Medulla oblongata (tissue), 1 donor: Measurements from ENCODE around the gene SEC22C.
"Not testable (repeated sequence)": the region's sequence is repeated elsewhere in the genome, so short reads cannot be mapped to it uniquely, and the experiment has no call there.

Source experiments
- DNase-seq: peaks from one replicate; pipeline ENCODE4 v3.0.0-alpha.2; 2015; ENCODE audit errors: extremely low spot score

Gene SEC22C, protein sequence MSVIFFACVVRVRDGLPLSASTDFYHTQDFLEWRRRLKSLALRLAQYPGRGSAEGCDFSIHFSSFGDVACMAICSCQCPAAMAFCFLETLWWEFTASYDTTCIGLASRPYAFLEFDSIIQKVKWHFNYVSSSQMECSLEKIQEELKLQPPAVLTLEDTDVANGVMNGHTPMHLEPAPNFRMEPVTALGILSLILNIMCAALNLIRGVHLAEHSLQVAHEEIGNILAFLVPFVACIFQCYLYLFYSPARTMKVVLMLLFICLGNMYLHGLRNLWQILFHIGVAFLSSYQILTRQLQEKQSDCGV

DNA sequence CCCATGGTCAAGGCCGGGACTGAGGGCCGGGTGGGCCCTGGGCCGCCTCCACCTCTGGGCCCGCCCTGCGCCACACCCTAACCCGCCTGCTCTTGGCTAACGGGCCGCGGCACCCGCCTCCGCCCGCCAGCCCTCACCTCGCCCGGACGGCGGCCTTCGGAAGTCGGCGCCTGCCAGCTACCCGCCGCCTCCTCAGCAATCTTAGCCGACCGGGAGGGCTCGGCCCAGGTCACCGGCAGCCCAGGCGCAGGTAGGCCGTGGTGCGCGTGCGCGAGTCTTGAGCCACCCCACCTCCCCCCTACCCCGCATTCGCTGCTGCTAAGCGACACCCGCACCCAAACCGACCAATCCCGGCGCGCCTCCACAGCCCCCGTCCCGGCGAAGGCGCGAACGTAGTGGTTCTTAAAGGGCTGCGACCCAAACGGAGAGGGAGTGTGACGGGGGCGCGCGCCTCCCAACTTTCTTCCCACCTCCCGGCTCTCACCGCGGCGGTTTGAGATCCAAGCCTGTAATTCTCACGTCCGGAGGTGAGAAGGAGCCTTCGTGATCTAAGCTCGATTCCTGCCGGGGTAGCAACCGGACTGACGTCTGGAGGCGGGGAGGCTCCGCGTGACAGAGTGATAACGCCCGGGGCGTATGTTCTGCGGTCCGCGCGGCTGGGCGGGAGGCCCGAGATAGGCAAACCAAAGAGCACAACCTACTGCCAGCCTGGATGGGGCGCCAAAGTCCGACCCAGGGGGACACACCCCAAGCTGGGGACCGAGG, at the start of gene SEC22C:
TSS of gene SEC22C (minus strand) at position 259 of the 765 bp plus-strand sequence. CDS start 12,921 bp downstream, outside the sequence.
- DNase-seq = peak; percentile 96

DNA sequence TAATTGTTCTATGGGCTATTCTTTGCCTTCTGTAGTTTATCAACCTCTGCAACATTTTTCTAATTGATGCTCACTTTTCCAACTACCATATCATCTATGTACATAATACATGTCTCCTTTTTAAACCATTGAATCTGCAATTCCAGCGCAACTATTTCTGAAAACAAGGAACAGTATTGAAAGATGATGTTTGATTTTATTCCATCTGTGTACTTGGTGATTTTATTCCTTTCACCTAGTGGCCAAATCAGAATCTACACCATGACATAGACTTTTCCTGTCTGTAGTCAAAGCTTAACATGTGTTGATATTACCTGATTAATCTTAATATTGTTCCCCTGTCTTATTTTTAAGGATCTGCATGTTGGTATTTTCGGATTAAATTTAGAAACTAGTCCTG, 31.7 kb upstream of the SEC22C start:
- no peak for DNase-seq

DNA sequence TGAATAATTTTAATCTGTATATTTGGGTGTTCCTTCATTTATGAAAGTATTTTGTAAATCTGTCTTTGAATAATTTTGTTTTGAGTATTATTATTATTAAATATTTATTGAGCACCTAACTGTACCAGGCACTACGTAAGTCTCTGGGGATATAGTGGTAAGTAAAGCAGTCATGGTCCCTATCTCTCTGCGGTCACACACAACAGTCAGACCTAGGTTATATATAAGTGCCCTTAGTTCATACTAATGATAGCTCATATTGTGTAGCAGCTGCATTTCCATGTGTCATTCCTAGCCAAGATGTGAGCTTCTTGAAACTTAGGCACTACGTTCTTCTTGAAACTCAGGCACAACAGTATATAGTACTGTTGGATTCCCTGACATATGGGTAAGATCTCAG, 31.2 kb upstream of the SEC22C start:
- no peak for DNase-seq

DNA sequence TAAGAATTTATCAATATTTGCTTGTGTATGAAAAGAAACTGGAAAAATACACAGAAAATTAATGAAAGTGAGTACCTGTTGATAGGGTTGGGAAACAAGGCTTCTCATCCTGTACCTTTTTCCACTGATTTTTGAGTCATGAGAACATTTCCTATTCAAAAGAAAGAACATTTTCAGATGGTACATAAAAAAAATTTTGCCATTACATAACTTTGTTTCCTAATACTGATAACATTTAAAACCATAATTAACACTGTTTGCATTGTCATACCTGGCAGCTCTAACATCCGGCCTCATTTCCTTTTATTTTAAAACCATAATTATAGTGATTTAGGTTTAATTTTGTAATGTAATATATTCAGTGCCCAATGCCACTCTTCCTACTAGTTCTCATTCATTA, 30.4 kb upstream of the SEC22C start:
- DNase-seq = no peak

DNA sequence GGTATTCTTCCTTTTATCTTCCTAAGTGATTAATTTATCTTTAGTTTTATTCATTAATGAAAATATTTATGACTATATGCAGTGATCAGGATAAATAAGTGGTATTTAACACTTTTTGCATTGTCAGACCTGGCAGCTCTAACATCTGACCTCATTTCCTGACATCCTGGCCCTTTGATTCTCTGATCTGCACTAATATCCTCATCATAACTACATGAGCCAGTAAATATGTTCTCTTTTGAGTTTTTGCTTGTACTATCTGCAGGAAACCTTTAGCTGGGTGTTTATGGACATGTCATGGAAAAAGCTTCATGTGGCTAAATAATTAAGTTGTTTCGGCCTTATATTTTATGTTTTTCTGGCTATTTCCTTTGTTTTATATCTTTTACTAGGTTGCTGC, 29.2 kb upstream of the SEC22C start:
- no peak for DNase-seq

DNA sequence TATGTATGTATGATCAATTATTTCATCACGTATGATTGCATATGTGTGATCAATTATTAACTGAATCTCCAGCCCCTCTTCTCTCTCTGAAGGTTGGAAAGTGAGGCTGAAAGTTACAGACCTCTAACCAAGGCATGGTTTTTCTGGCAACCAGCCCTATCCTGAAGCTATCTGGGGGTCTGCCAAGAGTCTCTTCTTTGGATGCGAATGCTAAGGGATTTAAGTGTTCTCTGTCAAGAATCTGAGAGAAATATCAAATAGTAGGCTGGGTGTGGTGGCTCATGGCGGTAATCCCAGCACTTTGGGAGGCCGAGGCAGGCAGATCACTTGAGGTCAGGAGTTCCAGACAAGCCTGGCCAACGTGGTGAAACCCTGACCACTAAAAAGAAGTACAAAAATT, 26.8 kb upstream of the SEC22C start:
- DNase-seq = peak; percentile 63

DNA sequence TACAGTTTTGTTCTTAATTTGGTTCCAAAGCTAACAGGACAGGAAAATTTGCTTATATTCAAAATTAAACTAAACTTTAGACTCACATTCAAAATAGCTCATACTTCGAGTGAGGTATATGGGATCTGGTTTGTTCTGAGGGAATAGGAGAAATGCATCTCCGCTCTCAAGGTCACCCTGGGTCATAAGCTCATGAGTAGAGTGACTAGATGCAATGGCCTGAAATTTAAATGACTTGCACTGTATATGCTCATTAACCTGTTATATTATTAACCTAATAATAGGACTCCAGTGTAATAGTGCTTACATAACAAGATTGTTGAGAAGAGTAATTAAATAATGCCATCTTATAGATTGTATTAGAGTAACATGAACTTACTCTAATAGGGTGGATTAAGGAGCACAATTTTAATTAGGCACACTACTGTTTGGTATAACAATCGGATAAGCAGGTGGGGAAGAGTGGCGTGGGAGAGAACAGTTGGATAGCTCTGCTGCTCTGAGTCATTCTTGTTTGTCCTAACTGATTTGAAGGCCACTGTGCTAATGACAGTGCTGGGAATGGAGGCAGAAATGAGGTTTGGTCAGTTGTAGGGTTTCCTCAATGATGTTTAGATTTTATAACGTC, 23.9 kb upstream of the SEC22C start:
- peak; percentile 37 for DNase-seq

DNA sequence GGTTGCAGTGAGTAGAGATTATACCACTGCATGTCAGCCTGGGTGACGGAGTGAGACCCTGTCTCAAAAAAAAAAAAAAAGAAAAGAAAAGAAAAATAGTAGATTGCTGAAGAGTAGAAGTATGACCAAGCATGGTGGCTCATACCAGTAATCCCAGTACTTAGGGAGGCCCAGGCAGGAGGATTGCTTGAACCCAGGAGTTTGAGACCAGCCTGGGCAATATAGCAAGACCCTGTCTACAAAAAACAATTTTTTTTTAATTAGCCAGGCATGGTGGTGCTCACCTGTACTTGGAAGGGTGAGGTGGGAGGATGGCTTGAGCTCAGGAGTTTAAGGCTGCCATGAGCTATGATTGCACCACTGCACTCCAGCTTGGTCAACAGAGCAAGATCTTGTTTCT, 21.2 kb upstream of the SEC22C start:
- no peak for DNase-seq

DNA sequence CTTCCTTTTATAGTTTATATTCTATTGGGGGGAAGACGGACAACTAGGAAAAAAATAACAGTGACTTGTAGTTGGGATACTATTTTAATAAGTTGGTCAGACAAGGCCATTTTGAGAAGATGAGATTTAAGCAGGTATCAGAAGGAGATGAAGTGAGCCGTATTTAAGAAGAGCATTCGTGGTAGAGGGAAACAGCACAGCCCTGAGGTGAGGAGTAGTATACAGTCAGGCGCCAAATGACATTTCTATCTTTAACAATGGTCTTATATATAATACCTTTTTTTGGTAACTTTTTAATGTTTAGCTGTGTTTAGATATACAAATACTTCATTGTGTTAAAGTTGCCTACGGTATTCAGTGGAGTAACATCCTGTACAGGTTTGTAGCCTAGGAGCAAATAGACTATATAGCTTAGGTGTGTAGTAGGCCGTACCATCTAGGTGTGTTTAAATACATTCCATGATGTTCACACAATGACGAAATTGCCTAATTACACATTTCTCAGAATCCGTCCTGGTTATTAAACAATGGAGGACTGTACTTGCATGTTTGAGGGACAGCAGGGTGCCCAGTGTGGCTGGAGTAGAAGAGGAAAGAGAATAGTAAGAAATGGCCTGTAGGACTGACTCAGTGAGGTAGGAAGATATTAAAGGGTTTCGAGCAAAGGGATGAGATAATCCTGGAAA, 20.3 kb upstream of the SEC22C start:
- DNase-seq = no peak

DNA sequence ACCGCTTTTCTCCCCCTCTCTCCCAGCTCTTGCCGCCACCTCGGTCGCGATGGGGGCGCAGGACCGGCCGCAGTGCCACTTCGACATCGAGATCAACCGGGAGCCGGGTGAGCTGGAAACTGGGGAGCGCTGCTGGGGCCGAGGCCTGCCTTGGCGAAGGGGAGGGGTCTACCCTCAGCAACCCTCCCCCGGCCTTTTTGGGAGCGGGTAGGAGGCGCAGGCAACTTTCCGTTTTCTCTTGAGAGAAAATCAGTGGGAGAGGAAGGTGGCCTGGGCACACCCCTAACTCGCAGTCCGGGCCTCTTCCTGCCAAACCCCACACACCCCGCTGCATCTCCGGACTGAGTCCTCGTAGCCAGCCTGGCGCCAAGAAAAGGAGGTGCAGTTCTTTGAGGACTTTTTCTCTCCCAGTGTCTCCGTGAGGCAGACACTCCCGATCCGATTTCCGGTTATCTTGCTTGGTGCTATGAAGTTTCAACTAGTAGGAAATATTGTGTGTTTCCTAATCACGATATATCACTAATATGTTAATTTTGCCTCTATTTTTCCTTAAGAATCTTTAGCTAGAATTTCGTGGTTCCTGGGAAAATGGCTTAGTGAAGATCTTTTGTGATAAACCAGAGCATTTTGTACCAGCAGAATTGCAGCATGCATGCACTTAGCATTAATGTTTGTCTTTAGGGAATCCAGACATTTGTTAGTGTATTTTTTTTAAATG, 19.4 kb upstream of the SEC22C start:
- DNase-seq = peak; percentile 59

DNA sequence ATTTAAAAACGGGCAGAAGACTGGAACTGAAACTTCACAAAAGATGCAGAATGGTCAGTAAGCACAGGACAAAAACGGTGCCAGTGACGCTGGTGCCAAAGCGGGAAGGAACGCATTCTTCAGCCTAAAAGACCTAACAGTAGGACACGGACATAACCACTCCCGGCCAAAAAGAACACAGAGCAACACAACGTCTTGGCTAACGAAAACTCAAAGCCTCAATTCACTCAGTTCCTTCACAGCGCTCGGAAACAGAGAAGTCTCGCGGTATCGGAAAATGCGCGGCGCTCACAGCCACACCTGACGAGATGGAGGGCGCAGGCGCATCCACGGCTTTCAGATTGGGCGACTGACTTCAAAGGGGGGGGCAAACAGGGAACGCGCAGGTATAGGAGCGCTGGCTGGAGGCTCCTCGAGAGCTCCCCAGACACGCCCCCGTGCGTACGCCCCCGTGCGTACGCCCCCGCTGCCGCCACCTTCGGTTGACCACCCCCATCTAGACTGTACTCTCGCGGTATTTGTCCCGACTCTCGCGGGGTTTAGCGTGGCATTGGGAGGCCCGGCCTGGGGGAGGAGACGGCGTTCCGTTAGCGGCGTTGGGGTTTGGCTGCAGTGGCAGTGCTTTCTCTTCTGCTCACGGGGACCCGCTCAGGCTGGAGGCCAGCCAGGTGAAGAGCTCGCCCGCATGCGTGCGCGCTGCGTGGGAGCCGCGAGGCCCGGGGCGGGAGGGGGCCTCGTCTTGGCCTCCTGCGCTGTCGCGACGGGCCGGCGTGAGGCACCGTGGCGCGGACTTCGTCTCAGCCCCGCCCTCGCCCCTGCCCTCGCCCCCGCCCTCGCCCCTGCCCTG, 18.6 kb upstream of the SEC22C start, which contains the start of gene NKTR:
TSS of gene NKTR (plus strand) at position 576 of the 847 bp plus-strand sequence. CDS start 321 bp downstream, outside the sequence.
- peak; percentile 98 for DNase-seq

DNA sequence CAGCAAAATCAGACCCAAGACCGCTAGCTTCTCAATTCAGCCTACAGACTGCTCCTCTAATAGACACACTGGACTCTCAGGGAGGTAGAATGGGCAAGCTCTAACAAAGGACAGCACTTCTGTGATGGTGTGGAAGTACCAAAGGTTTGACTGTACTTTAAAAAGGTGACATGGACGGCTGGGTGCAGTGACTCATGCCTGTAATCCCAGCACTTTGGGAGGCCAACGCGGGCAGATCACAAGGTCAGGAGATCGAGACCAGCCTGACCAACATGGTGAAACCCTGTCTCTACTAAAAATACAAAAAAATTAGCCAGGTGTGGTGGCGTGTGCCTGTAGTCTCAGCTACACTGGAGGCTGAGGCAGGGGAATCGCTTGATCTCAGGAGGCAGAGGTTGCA, 15.3 kb upstream of the SEC22C start:
- not testable (repeated sequence) for DNase-seq

DNA sequence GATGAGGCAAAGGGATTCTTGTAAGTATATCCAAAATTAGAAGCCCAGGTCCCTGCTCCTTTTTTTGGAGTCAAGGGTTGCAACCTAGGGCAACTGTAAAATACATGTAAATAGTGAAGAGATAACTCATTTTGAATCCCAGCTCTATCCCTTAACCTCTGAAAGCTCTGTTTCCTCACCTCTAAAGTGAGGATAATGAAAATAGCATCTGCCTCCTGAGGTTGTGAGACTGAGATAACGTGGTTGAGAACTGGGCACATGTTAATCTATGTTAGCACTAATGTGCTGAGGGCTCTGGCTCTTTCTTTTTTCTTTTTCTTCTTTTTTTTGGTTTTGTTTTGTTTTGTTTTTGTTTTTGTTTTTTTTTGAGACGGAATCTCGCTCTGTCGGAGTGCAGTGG, 13.9 kb upstream of the SEC22C start:
- DNase-seq = no peak

DNA sequence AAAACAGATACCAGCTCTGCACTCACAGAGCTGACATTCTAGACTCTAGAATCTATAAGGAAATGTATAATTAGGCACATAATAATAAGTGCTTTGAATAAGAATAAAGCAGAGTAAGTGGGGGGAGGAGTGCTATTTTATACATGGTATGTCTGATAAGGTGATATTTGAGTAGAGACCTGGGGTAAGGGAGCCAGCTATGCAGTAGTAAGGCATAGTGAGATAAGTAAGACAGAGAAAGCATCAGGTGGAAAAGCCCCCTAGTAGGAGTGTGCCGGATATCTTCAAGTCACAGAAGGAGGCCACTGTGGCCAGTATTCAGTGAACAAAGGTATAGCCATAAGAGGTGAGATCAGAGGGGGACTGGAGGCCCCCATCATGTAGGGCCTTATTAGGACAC, 11.9 kb upstream of the SEC22C start:
- DNase-seq = no peak

DNA sequence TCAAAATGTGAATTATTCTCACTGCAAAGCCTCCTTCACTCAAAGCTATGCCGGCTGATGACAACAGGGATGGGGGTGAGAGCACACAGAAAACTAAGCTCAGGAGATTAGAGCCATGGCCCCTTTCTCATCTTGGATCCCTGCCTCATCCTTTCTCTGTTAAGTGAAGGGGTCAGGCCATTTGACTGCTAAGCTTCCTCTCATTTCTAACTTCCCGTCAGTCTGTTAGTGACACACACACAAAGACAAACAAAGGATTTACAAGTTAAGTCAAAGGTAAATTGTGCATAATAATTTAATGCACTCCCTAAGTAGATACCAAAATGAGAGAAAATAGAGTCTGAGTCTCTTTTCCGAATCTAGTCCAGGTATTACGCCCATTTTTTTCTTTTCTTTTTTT, 10.0 kb upstream of the SEC22C start:
- DNase-seq = no peak

DNA sequence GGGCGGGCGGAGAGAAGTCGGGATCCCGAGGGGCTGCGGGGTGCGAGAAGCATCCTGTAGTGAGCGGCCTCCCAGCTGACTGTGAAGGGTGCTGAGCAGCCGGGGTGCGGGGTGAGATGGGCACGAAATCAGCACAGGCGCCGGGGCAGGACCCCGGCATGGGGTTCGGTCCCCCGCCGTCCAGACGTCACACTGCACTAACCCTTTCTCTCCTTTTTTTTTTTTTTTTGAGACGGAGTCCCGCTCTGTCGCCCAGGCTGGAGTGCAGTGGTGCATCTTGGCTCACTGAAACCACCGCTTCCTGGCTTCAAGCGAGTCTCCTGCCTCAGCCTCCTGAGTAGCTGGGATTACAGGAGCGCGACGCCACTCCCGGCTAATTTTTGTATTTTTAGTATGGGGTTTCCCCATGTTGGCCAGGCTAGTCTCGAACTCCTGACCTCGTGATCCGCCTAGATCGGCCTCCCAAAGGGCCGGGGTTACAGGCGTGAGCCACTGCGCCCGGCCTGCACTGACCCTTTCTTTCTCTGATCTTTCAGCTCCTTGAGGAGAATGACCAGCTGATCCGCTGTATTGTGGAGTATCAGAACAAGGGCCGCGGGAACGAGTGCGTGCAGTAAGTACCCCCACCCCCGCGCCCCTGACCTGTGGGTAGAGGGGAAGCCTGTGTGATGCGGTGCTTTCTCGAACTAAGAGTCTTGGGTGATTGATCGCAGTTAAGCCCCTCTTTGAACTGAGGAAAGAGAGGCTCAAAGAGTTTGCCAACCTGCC, 9.4 kb upstream of the SEC22C start:
- DNase-seq = no peak

DNA sequence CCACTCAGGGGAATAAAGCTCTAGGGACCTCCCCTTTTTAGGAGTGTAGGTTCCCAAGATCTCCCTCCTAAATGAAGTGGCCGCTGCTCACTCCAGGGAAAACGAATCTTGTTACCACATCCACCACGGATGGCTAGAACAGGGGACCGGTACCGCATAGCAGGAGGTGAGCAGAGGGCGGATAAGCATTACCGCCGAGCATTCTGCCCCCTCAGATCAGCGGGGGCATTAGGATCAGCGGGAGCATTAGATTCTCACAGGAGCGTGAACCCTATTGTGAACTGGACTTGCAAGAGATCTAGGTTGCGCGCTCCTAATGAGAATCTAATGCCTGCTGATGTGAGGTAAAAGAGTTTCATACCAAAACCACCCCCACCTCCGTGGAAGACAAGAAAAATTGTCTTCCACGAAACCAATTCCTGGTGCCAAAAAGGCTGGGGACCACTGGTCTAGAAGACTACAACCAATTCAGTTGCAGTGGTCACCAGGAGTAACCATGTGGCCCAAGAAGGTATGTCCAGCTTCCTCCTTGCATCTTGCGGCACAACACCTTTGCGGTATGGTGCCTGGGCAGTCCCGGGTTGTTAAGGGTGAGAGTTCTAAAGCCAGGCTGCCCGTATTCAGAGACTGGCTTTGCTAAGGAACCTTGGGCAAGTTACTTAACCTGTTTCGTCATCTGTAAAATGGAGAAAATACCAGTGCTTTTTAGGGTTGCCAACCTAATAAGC, 7.8 kb upstream of the SEC22C start:
- DNase-seq = no peak

DNA sequence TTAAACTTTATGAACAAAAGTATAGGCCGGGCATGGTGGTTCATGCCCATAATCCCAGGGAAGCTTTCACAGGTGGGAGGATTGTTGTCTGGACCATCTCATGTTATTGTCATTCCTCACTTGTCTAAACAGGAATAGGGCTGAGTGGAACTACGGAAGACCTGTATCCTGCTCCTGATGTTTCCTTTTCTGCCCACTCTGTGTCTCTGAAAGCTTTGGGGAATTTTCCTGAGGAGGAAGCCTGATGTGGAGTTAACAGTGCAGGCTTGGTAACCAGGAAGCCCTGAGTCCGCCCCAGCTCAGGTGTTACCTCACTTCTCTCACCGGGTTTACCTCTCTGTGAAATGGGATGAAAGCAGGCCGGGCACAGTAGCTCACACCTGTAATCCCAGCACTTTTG, 6.9 kb upstream of the SEC22C start:
- no peak for DNase-seq

DNA sequence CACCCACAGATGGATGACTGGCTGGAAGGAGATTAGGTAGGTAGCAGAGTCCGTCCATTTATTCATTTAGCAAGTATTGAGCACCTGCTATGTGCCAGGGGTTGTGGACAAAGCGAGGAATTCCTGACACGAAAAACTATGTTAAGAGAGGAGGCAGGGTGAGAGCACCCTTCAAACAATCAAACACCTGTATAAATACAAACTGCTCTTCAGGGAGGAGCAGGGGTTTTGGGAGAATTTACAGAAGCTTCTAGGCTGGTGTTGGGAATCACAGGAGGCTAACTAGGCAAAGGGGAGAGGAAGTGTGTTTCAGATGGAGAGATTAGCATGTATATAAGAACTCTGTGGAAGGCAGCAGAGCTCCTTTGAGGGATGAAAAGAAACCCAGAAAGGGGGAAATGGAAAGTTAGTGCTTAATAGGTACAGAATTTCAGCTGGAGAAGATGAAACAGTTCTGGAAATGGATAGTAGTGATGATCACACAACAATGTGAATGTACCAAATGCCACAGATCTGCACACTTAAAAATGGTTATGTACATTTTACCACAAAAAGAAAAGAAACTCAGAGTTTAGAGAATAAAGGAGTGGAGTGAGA, 805 bp upstream of the SEC22C start:
- no peak for DNase-seq
